ENCODE measurements around the gene PFDN5.

DNA sequence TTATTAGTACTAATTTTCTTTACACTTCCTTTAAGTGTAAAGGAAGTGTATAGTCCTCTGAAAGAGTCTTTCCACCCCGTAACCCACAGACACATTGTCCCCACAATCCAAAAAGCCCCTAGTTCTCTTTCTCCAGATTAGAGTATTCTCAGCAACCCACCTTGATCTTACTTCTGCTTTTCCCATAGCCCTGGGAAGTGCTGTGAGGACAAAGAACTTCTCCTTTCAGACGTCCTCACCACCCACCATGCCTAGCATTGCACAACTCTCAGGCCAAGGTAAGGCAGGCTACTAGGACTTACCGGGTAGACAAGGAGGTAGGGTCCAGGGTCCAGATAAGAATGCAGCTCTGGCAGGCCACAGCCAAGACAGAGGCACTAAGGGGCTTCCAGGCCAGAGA is 18.7 kb downstream of the PFDN5 start:
- TF ChIP-seq POLR2AphosphoS5 (IDR thresholded peaks at IDR 0.05; ENCODE audit: low read depth, low read length) (no peak), TAF1 (IDR thresholded peaks at IDR 0.05; ENCODE audit: low read depth, low read length) (no peak), POLR2A (IDR thresholded peaks at IDR 0.05; ENCODE audit: low read depth, low read length) (no peak), PAX5 (IDR thresholded peaks at IDR 0.05; ENCODE audit: insufficient read depth, low read length, severe bottlenecking) (no peak)

All from GM12891 (cell line).